Activated CD4-positive, alpha-beta T cell treated with anti-CD3 and anti-CD28 coated beads, Interleukin-2, amount 10 ng/mL, durations not matched to agents 7 days and 5 days (primary cell): ENCODE results near the gene GNAQ. TPM values are rescaled to one million over a fixed set of nuclear protein-coding genes. Genes with fewer than 3 reads are reported as not detected.

ENCODE experiments used
- CTCF ChIA-PET: fragments of 350-600 bp; sonication (Branson Sonifier 250); formaldehyde crosslinking; loops from one replicate; lab custom pipeline; 2021; ENCODE audit warnings: antibody characterized with exemption; lab: Charles Lee
- POLR2A ChIA-PET: fragments of 350-600 bp; sonication (Branson Sonifier 250); formaldehyde crosslinking; loops from one replicate; lab custom pipeline; 2021; ENCODE audit warnings: antibody characterized with exemption; lab: Charles Lee
- DNase-seq: peaks from one replicate; pipeline ENCODE4 v3.0.0-alpha.2; 2020
- H3K27ac Mint-ChIP-seq: one replicate; pipeline ENCODE4 v1.8.0; 2021; ENCODE audit warnings: mild to moderate bottlenecking, moderate library complexity, mixed read lengths
- H3K27me3 Mint-ChIP-seq: one replicate; pipeline ENCODE4 v1.8.0; 2021; ENCODE audit warnings: mixed read lengths
- H3K36me3 Mint-ChIP-seq: one replicate; pipeline ENCODE4 v1.8.0; 2021; ENCODE audit warnings: low read depth, mixed read lengths
- H3K4me1 Mint-ChIP-seq: one replicate; pipeline ENCODE4 v1.8.0; 2021; ENCODE audit warnings: mixed read lengths
- H3K4me3 Mint-ChIP-seq: one replicate; pipeline ENCODE4 v1.8.0; 2021; ENCODE audit warnings: mild to moderate bottlenecking, moderate library complexity, mixed read lengths
- H3K9me3 Mint-ChIP-seq: one replicate; pipeline ENCODE4 v1.8.0; 2021; ENCODE audit warnings: mixed read lengths
- total RNA-seq, 2 experiments: library from RNA; stranded (reverse); gene quantifications; one replicate each; pipeline ENCODE4 v1.2.3, GENCODE V29; 2021

The GNAQ gene
- total RNA-seq, 2 experiments from 2014 or later, result 28.1 to 31.8 TPM

DNA sequence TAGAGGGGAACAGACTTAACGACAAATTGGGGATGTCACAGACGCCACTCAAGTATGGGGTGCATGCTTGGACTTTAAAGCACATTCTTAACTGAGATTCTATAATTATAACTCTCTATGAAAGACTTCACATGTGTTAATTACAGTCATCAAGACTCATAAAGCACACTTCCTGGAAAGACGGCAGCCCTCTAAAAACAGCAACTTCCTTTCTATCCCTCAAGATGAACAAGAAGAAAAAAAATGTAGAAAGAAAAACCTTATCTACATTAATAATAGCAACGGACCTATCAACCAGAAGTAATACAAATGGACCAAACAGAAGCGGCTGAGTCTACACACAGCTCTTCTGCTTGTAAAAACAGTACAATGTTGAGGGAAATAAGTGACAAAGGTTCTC is 21.2 kb downstream of the GNAQ start:
- no peak overlapping the region for H3K4me3 Mint-ChIP-seq
- H3K27ac Mint-ChIP-seq, result peak overlapping the region; percentile 43
- no peaks in the 10 kb centered on the region for H3K27me3 Mint-ChIP-seq
- peaks cover 2% of the 10 kb centered on the region for H3K9me3 Mint-ChIP-seq
- no peak for DNase-seq
- POLR2A ChIA-PET, result no interaction called here
- CTCF ChIA-PET, result interaction anchor here (0.6 to 0.7 kb wide), 3 partner anchors 10 to 203 kb away, joined by 3 to 4 read pairs (median 3); no protein-coding TSS in a partner anchor
- H3K36me3 Mint-ChIP-seq, result peaks cover 27% of the 10 kb centered on the region
- H3K4me1 Mint-ChIP-seq, result peaks cover 41% of the 10 kb centered on the region

- H3K27ac Mint-ChIP-seq, result no peak overlapping the region
- H3K36me3 Mint-ChIP-seq, result peaks cover 23% of the 10 kb centered on the region
- H3K4me1 Mint-ChIP-seq, result peaks cover 46% of the 10 kb centered on the region
- DNase-seq, result no peak
- no peaks in the 10 kb centered on the region for H3K27me3 Mint-ChIP-seq
- CTCF ChIA-PET, result no interaction called here
- H3K9me3 Mint-ChIP-seq, result no peaks in the 10 kb centered on the region
- no peak overlapping the region for H3K4me3 Mint-ChIP-seq
- POLR2A ChIA-PET, result no interaction called here
Observed at GRCh38 chr9:78009186-78009585, 22.4 kb downstream of the GNAQ start.

DNA sequence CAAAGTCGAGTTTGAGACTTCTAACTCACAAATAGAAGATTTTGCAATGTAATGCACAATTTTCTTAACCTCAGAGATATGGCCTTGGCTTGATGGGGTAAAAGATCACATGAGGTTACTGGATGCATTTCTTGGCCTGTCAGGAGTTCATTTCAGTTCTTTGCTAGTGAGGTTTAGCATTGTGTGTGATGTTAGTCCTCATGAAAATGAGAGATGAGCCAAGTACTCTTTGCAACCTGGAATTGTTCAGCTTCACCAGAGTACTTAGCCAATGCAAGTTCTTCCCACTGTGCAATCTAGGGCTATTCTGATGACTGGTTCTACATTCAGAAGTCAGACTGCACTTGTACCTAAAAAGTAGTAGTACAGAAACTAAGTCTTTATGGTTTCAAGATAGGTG is 24.9 kb downstream of the GNAQ start:
- H3K36me3 Mint-ChIP-seq, result peaks cover 23% of the 10 kb centered on the region
- ChIA-PET POLR2A (no interaction called here), CTCF (no interaction called here)
- no peak overlapping the region for H3K27ac Mint-ChIP-seq
- no peaks in the 10 kb centered on the region for H3K9me3 Mint-ChIP-seq
- H3K4me1 Mint-ChIP-seq, result peaks cover 47% of the 10 kb centered on the region
- no peak for DNase-seq
- no peaks in the 10 kb centered on the region for H3K27me3 Mint-ChIP-seq
- H3K4me3 Mint-ChIP-seq, result no peak overlapping the region

- Mint-ChIP-seq H3K9me3 (no peaks in the 10 kb centered on the region), H3K4me3 (no peak overlapping the region), H3K27me3 (no peaks in the 10 kb centered on the region), H3K27ac (no peak overlapping the region), H3K36me3 (peaks cover 14% of the 10 kb centered on the region), H3K4me1 (peaks cover 35% of the 10 kb centered on the region)
- CTCF ChIA-PET, result interaction anchor here (1.8 kb wide), 1 partner anchor 30 kb away, joined by 5 read pairs; no protein-coding TSS in a partner anchor
- no peak for DNase-seq
- POLR2A ChIA-PET, result no interaction called here
Observed at GRCh38 chr9:78005231-78006002, 26.2 kb downstream of the GNAQ start.

- Mint-ChIP-seq H3K27me3 (no peaks in the 10 kb centered on the region), H3K4me1 (peaks cover 29% of the 10 kb centered on the region), H3K9me3 (no peaks in the 10 kb centered on the region), H3K36me3 (peaks cover 14% of the 10 kb centered on the region), H3K27ac (no peak overlapping the region), H3K4me3 (no peak overlapping the region)
- ChIA-PET CTCF (interaction anchor here (1.1 to 1.8 kb wide), 2 partner anchors 31 to 115 kb away, joined by 4 to 5 read pairs; no protein-coding TSS in a partner anchor), POLR2A (no interaction called here)
- DNase-seq, result no peak
Observed at GRCh38 chr9:78004478-78005229, 27.0 kb downstream of the GNAQ start.

- no peaks in the 10 kb centered on the region for H3K27me3 Mint-ChIP-seq
- DNase-seq, result no peak
- ChIA-PET CTCF (interaction anchor here (1.1 to 1.8 kb wide), 2 partner anchors 32 to 115 kb away, joined by 4 to 5 read pairs; no protein-coding TSS in a partner anchor), POLR2A (no interaction called here)
- no peaks in the 10 kb centered on the region for H3K9me3 Mint-ChIP-seq
- no peak overlapping the region for H3K4me3 Mint-ChIP-seq
- peaks cover 12% of the 10 kb centered on the region for H3K36me3 Mint-ChIP-seq
- peaks cover 24% of the 10 kb centered on the region for H3K4me1 Mint-ChIP-seq
- no peak overlapping the region for H3K27ac Mint-ChIP-seq
Observed at GRCh38 chr9:78003730-78004129, 27.9 kb downstream of the GNAQ start.

DNA sequence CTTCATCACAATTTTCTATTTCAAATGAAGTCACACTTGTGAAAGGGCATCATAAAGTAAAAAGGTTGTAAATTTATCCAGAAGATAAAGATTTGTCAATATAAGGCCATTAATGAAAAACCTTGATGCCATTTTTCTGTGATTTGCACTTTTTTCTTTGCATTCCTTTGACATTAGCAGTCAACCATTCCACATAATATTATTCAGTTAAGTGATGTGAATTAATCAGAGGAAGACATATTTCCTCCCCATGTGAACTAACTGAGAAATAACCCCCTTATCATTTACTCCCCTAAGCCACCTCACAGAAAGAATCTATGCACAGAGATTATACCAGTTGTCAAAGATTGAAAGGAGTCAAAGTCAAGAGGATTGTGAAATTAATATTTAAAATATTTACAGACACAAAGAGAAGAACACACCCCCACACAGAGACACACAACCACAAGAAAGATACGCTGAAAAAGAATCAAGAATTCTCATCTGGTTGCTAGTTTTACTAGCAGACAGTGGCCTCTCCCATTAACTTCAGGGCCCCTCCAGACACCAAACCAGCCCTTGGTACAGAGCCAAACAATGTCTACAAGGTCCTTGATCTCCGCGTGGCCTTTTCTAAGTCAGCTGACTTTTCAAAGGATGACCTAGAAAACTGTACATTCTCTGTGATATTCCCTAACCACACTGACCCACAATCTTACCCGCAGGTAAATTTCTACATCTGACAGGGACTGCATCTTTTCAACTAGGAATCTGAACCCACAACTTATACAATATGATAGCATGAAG is 29.5 kb downstream of the GNAQ start:
- H3K36me3 Mint-ChIP-seq, result peaks cover 16% of the 10 kb centered on the region
- no peaks in the 10 kb centered on the region for H3K9me3 Mint-ChIP-seq
- CTCF ChIA-PET, result interaction anchor here (1.0 kb wide), 2 partner anchors 7 to 20 kb away, joined by 3 to 4 read pairs; no protein-coding TSS in a partner anchor
- H3K27ac Mint-ChIP-seq, result peak overlapping the region; percentile 27
- no peaks in the 10 kb centered on the region for H3K27me3 Mint-ChIP-seq
- POLR2A ChIA-PET, result no interaction called here
- no peak for DNase-seq
- peaks cover 30% of the 10 kb centered on the region for H3K4me1 Mint-ChIP-seq
- no peak overlapping the region for H3K4me3 Mint-ChIP-seq

- Mint-ChIP-seq H3K9me3 (no peaks in the 10 kb centered on the region), H3K4me1 (peaks cover 26% of the 10 kb centered on the region), H3K27me3 (no peaks in the 10 kb centered on the region), H3K36me3 (peaks cover 16% of the 10 kb centered on the region), H3K4me3 (no peak overlapping the region), H3K27ac (no peak overlapping the region)
- POLR2A ChIA-PET, result no interaction called here
- CTCF ChIA-PET, result no interaction called here
- no peak for DNase-seq
Observed at GRCh38 chr9:78000221-78000620, 31.4 kb downstream of the GNAQ start.

GRCh38 chr9:77999231-77999631 is 32.4 kb downstream of the GNAQ start:
- ChIA-PET POLR2A (no interaction called here), CTCF (no interaction called here)
- Mint-ChIP-seq H3K36me3 (peaks cover 12% of the 10 kb centered on the region), H3K4me1 (peaks cover 21% of the 10 kb centered on the region), H3K9me3 (no peaks in the 10 kb centered on the region), H3K27me3 (no peaks in the 10 kb centered on the region), H3K4me3 (no peak overlapping the region), H3K27ac (no peak overlapping the region)
- DNase-seq, result no peak

DNA sequence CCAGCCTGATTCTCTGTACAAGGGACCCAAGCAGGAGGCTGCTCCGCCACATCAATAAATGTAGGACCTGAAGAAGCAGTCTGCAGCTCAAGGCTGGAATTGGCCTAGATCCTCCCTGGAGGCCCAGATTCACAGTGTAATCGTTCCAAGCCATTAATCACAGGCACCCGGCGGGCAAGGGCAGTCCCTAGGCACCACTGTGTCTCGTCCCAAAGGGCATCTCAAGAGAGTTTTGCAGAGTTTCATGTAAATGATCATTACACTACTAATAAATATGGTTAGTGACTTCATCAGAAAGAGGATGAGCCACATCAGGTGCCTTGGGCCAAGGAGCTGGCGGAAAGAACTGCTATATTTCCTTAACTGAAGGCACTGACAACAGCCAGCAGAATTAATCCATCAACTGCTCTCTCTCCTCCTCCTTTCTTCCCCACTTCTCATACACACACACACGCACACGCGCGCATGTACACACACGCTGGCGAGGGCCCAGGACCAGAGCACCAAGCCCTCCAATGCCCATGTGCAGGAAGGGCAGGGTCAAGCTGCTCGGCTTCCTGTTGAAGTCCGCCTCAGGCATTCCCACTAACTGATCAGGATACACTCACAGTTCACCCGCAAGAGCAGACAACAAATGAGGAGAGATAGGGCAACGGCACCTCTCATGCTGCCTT is 33.9 kb downstream of the GNAQ start:
- H3K9me3 Mint-ChIP-seq, result no peaks in the 10 kb centered on the region
- peaks cover 12% of the 10 kb centered on the region for H3K36me3 Mint-ChIP-seq
- ChIA-PET POLR2A (no interaction called here), CTCF (interaction anchor here (1.3 kb wide), 1 partner anchor 21 kb away, joined by 4 read pairs; no protein-coding TSS in a partner anchor)
- no peak overlapping the region for H3K4me3 Mint-ChIP-seq
- peaks cover 21% of the 10 kb centered on the region for H3K4me1 Mint-ChIP-seq
- no peak for DNase-seq
- no peak overlapping the region for H3K27ac Mint-ChIP-seq
- no peaks in the 10 kb centered on the region for H3K27me3 Mint-ChIP-seq

DNA sequence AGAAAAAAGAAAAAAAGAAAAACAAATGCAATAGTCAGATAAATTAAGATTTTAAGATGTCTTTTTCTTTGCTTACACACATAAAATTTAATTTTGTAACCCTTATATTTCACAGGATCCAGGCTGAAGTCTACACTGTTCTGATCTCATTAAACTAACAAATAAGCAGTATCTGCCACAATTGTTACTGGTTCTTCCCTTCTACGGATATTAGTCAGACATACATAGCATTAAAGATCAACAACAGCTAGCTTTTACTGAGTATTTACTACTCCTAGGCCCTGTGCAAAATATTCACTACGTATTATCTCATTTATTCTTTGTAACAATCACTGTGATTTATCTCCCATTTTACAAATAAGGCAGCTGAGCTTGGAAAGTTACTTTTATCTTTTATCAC is 34.9 kb downstream of the GNAQ start:
- H3K36me3 Mint-ChIP-seq, result peaks cover 12% of the 10 kb centered on the region
- DNase-seq, result no peak
- ChIA-PET CTCF (interaction anchor here (1.3 kb wide), 1 partner anchor 20 kb away, joined by 4 read pairs; no protein-coding TSS in a partner anchor), POLR2A (no interaction called here)
- no peaks in the 10 kb centered on the region for H3K9me3 Mint-ChIP-seq
- no peak overlapping the region for H3K4me3 Mint-ChIP-seq
- peaks cover 15% of the 10 kb centered on the region for H3K4me1 Mint-ChIP-seq
- no peak overlapping the region for H3K27ac Mint-ChIP-seq
- H3K27me3 Mint-ChIP-seq, result no peaks in the 10 kb centered on the region

DNA sequence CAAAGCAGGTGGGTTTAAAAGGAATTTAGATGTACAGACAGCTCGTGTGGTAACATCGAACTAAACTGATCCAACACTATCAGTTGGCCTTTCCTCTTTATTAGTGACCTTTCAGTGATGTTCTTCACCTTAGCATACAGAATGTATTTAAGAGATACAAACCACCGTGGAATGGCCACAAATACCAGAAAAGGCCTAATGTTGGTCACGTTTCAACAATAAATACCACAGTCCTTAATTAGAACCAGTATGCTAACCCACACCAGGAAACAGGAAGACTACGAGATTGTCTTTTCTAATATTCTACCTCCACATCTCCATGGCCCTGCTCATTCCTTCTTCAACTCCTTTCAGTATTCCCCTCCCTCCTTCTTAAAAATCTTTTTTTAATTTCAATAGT is 40.4 kb downstream of the GNAQ start:
- CTCF ChIA-PET, result no interaction called here
- H3K4me3 Mint-ChIP-seq, result no peak overlapping the region
- POLR2A ChIA-PET, result no interaction called here

More for the DNA sequence above, 40.4 kb downstream of the GNAQ start:
- Mint-ChIP-seq H3K4me1 (peaks cover 11% of the 10 kb centered on the region), H3K27ac (no peak overlapping the region), H3K27me3 (no peaks in the 10 kb centered on the region), H3K9me3 (no peaks in the 10 kb centered on the region), H3K36me3 (peaks cover 11% of the 10 kb centered on the region)
- no peak for DNase-seq
